C1 segment of cervical spinal cord (tissue), 14 donors: Measurements from ENCODE around the gene LMO1.

Source experiments
- DNase-seq, 14 donors: peaks; one replicate each; lab custom pipeline; 2025; lab: John Stamatoyannopoulos, UW

Gene LMO1

GRCh38 chr11:8227156-8228152, 36.2 kb downstream of the LMO1 start:
- DNase-seq: no peak

- peak in 12 of 14 donors; percentile 21 to 79 (median 47) for DNase-seq
These were observed 38.1 kb downstream of the LMO1 start for GRCh38 chr11:8225589-8226036.

DNA sequence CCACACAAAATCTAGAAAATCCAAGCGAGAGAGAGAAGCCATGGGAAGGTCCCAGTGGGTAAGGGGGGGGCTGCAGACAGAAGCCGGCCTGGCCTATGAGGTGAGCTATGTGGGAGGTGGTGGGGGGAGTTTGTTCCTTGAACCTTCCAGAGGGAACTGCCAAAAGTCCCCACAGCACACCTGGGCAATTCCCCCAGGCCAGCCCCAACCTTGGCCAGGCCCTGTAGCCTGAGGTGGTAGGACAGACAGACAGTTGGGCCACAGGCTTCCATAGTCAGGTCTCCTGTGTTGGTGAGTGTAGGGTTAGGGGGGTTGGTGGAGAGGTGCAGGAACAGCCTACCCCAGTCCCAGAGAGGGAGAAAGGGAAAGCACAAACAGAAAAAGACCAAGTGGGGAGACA, 39.0 kb downstream of the LMO1 start:
- DNase-seq: no peak

DNA sequence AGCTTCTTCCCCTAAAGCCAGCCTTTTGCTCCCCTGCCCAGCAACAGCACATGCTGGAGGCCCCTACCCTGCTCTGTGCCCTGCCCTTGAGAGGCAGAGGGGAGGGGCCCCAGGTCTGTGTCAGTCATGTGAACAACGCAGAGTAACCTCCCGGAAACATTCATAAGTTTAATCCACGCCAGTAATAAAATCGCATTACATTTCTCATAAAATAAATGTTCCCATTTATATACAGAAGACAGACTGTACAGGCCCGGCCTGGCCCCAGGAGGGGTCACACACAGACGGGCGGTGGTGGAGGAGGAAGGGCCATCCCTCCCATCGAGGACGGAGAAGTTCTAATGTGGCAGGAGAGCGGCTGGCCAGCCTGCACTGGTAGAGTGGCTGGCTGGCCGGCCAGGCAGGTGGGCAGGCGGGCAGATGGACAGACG, 39.5 kb downstream of the LMO1 start:
- DNase-seq: no peak

DNA sequence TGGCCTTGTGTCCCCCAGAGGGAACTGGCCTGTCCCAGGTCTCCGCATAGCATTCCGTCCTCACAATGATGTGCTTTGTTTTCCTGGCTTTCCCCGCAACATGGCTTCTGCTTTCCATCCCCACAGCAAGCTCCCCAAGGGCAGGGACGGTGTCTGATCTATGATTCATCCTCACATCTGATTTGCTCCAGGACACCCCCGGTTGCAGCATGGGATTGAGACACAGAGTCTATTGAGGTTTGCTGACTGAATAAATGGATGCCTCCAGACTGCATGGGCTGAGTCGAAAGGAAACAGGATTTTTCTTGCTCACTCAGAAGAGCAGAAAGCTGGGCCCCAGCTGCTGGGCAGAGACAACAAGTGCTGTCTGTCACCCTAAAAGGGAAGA, 40.2 kb downstream of the LMO1 start:
- DNase-seq: no peak

DNA sequence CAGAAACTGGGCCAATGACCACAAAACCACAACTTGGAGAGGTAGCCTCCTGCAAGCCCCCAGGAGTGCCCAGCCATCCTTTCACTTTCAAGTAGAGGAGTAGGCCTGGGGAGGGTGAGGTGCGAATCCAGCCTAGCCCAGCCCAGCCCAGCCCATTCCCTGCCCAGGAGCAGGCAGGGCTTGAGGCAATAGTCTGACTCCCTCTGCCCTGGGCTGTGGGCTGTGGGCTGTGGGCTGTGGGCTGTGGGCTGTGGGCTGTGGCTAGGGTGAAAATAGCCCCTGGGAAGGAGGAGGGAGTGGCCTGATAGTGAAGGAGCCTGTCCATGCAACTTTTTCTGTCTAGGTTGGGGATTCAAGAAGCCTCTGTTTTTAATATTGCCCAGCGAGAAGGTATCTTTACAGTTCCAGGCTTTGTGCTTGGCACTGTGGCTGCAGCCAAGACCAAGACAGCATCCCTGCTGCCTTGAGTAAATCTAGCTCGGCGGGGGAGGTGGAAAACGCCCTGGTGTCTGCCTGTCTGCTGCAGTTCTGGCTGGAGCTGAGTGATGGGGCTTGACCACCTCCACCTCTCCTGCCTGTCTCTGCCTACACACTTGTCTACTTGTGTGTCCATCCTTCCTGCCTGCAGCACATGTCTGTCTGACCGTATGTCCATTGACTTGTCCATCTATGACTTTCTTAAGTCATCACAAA, 40.7 kb downstream of the LMO1 start:
- DNase-seq: no peak

GRCh38 chr11:8221917-8222495, 41.7 kb downstream of the LMO1 start:
- no peak for DNase-seq

- no peak for DNase-seq
These were observed 42.5 kb downstream of the LMO1 start for GRCh38 chr11:8221046-8221723.

DNA sequence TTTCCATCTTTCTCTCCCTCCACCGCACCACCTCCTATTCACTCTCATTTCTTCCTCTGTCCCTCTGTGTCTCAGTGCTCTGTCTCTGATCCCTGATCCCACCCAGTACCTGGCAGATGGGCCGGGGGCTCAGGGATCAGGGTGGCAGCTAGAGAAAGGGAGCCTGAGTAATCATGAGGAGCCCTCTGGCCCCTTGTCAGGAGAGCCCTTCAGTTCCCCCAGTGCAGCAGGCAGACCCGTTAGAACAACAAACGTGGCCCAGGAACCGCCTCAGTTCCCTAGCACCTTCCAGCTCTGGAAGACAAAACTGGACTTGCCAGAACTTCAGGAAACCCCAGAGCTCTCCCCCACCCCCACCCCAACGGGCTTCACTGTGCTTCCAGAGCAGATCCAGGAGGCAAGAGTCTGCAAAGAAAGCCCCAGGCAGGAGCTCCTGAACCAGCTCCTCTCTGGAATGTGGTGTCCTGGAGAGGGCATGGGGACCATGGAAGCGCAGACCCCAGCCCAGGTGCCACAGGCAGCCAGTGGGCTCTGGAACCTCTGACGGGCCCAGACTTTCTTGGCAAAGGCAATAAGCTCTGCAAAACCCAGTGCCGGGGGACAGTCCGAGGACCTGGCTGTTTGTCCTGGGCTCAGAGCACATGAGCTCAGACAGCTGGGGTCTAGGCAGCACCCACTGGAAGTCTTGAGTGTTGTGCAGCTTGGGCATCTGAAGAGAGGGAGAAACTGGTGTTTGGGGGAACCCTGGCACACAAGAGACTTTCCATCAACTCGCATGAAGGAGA, 43.2 kb downstream of the LMO1 start:
- DNase-seq: no peak

GRCh38 chr11:8219257-8220021, 44.2 kb downstream of the LMO1 start:
- peak in 2 of 14 donors; percentile 7 to 13 for DNase-seq

DNA sequence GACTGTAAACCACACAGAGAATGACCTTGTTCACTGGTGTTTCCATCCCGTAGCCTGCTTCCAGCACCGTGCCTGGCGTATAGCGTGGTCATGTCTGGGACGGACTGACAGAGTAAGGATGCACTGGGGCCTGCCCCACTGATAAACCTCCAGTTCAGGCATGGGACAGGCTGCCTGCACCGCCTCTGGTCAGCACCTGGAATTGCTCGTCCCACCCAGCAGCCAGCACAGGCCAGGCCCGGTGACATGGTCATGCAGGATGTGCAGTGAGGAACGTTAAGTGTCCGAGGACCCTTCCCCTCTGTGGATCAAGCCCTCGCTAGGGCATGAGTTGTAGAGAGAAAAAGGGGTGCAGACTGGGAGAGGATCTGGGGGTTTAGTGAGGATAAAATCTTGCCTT, 44.8 kb downstream of the LMO1 start:
- no peak for DNase-seq

DNA sequence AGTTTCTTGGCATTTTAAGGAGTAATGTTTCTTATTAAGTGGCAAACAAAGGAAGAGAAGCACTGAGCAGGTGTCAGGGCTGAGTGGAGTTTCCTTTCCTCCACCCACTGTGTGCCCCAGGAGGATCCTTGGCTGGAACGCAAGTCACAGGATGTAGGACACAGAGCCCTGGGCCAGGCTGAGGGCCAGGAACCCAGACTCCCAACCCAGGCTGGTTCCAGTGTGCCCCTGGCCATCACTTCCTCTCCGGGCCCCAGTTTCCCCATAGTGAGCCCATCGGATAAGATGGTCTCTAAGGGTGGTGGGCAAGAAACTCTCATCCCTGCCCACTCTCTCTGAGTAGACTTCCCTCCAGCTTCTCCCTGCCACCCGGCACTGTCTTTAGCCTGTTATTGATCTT, 45.3 kb downstream of the LMO1 start:
- no peak for DNase-seq

DNA sequence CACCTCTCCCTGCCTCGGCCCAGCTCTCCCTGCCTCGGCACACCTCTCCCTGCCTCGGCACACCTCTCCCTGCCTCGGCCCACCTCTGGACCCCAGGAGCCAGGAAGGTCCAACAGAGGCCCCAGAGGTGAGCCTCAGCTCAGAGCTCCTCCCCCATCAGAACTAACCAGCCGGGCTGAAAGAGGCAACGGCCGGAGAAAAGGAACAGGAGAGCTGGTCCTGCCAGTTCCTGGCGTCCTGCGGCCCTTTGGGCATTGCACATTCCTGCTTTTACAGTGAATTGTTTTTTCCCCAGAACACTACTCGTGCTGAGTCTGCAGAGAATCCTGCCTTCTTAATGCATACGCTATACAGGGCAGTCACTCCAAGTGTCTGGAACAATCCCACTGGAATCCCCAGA, 45.8 kb downstream of the LMO1 start:
- DNase-seq: no peak

- DNase-seq: no peak
These were observed 46.5 kb downstream of the LMO1 start for GRCh38 chr11:8217136-8217535.

DNA sequence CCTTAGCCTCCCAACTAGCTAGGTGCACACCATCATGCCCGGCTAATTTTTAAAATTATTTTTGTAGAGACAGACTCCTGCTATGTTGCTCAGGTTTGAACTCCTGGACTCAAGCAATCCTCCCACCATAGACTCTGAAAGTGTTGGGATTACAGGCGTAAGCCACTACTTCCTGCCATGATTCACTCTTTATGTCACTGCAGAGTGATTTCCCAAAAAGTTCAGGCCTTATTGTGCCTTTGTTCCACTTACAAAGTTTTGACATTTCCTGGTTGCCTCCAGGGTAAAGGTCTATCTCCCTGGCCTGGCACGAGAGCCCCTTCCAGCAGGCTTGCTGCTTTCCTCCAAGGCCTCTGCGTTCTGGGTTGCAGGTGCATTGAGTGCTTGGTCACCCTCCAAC, 50.3 kb downstream of the LMO1 start:
- no peak for DNase-seq

DNA sequence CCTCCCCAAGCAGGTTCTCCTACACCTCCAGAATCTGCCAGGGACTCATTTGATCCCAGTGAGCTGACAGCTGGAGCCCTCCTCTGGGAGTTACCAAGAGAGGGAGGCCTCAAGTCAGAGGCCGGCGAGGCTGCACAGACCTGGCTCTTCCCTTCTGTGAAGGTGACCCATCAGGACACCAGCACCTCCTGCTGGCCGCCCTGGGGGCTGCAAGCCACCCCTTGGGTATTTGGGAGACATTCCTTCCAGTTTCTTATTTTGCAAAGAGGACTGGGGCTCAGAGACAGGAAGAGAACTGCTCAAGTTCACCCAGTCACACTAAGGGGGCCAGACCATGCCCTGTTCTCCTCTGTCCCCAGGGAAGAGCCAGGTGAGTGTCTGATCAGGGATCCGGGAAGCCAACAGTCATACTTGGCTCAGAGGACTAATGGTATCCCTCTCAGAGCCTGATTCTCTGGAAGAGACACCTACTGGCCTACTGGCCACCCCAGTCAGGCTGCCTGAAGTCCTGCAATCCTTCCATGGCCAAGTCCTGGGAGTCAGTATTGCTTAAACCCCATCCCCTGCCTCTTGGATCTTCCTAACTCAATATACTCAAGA, 54.4 kb downstream of the LMO1 start:
- DNase-seq: peak in 3 of 14 donors; percentile 18 to 23 (median 21)

GRCh38 chr11:8207080-8208000, 56.3 kb downstream of the LMO1 start:
- peak in 1 of 14 donors; percentile 22 for DNase-seq

- DNase-seq: peak in 10 of 14 donors; percentile 35 to 81 (median 61)
These were observed 57.2 kb downstream of the LMO1 start for GRCh38 chr11:8206251-8207079.
